Ovary (tissue), 9 donors: Measurements from ENCODE around the gene TMEM167A. TPM values are rescaled to one million over a fixed set of nuclear protein-coding genes. Genes with fewer than 3 reads are reported as not detected.

Source experiments
- DNase-seq, 5 donors: peaks; one replicate each; pipeline ENCODE4 v3.0.0-alpha.2; 2019 to 2020
- H3K27ac ChIP-seq, 2 donors: fragments of 200-600 bp; one replicate each; pipeline versions ENCODE4 v1.5.1 to v1.8.0; 2019 to 2022
- H3K27me3 ChIP-seq: fragments of 200-600 bp; one replicate; pipeline ENCODE4 v1.8.0; 2022
- H3K36me3 ChIP-seq: fragments of 200-600 bp; sonication (generic); one replicate; pipeline ENCODE4 v1.5.1; 2019
- H3K4me1 ChIP-seq: one replicate; pipeline ENCODE4 v1.8.1; 2013; ENCODE audit warnings: mild to moderate bottlenecking, moderate library complexity; ENCODE audit not compliant: insufficient read depth
- H3K4me3 ChIP-seq: fragments of 200-600 bp; sonication (generic); one replicate; pipeline ENCODE4 v1.5.1; 2017
- H3K9me3 ChIP-seq, 2 donors: fragments of 200-600 bp in 1 of 2; sonication (generic) in 1 of 2; one replicate each; pipeline versions ENCODE4 v1.5.1 to v1.8.1; 2013 to 2019; ENCODE audit warnings: mild to moderate bottlenecking in 1 of 2, moderate library complexity in 1 of 2
- EP300 ChIP-seq: sonication (generic); formaldehyde crosslinking; IDR thresholded peaks from one replicate; pipeline ENCODE4 v1.6.1; 2017; ENCODE audit warnings: antibody characterized with exemption
- POLR2A ChIP-seq: fragments of 450-650 bp; IDR thresholded peaks from one replicate; pipeline ENCODE4 v1.6.1; 2017; ENCODE audit warnings: antibody characterized with exemption, mild to moderate bottlenecking, moderate library complexity
- WGBS, 3 donors: extraction: QIAGEN DNeasy Blood & Tissue Kit in 1 of 3; methylation state at CpG; one replicate each; pipeline versions ENCODE4 v1.1.5 to v1.1.7; 2013 to 2017; 5-methylcytosine and 5-hydroxymethylcytosine counted together
- intact Hi-C, 4 donors: fragments of 100-400 bp; cut with DNase I; formaldehyde crosslinking; loops; one replicate each; pipeline versions ENCODE4 v1.11.0 to v1.15.1; 2022 to 2023
- polyA plus RNA-seq, 2 donors: library from polyadenylated mRNA; stranded (reverse); fragments of 200-250 nt in 1 of 2; fragments of 350-450 nt in 1 of 2; fragmentation: Illumina TruSeq in 1 of 2; extraction: RNeasy Lipid Tissue Mini Kit (QIAGEN cat#74804) in 1 of 2; gene quantifications; one replicate each; pipeline ENCODE4 v1.2.3, GENCODE V29; 2013 to 2014
- total RNA-seq, 7 donors: library from RNA; depleted of rRNA in 2 of 7; stranded (reverse); fragments of >200 nt in 2 of 7; fragmentation: NEBNext Ultra II Directional in 3 of 7; extraction: Animal tissue kit (Norgen Biotek cat#: 25700) in 3 of 7; gene quantifications; one replicate each; pipeline versions ENCODE4 v1.1.0 to v1.2.4, GENCODE V29; 2016 to 2023
- TF ChIP-seq, protein P1 (sequence below), 3 donors: fragments of 450-650 bp in 2 of 3; fragments of 200-600 bp in 1 of 3; IDR thresholded peaks; one replicate each; pipeline versions ENCODE4 v1.5.1 to v1.8.0; 2016 to 2022; ENCODE audit warnings: antibody characterized with exemption in 3 of 3, mild to moderate bottlenecking in 1 of 3
- donor health status: DM: no; HTN: no; CAD: no; lungs with moderate emphysema.
- donor health status: DM: no; HTN: no; CAD: no.
- donor health status: Bipolar disorder and iron deficiency.
- donor health status: DM: yes; HTN: yes; CAD: no.
- donor health status: DM: no; HTN: no; CAD: no.
- donor health status: DM: yes; HTN: yes; CAD: no.

The TMEM167A gene
- total and polyA plus RNA-seq, 9 donors, result 17.8 to 49.2 (median 30.5) TPM

DNA sequence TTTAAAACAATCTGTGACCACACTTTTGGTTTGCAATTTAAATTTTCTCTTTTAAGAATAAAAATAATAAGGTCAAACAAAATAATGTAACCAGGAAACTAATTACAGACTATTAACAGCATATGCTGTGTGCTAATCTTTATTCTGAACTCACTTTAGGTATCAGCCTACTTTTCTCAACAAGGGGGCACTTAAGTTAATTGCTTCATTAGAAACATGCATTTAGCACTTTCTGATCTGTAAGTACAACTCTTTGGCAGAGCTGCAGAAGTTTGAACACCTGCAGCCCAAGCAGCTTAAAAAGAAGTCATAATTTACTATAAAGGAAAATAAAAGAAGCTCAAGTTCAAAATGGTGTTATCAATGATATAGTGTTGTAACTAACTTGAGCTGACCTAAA is 21.8 kb upstream of the TMEM167A start:
- TF ChIP-seq, protein P1, sequence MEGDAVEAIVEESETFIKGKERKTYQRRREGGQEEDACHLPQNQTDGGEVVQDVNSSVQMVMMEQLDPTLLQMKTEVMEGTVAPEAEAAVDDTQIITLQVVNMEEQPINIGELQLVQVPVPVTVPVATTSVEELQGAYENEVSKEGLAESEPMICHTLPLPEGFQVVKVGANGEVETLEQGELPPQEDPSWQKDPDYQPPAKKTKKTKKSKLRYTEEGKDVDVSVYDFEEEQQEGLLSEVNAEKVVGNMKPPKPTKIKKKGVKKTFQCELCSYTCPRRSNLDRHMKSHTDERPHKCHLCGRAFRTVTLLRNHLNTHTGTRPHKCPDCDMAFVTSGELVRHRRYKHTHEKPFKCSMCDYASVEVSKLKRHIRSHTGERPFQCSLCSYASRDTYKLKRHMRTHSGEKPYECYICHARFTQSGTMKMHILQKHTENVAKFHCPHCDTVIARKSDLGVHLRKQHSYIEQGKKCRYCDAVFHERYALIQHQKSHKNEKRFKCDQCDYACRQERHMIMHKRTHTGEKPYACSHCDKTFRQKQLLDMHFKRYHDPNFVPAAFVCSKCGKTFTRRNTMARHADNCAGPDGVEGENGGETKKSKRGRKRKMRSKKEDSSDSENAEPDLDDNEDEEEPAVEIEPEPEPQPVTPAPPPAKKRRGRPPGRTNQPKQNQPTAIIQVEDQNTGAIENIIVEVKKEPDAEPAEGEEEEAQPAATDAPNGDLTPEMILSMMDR (IDR thresholded peaks at IDR 0.05), result no peak
- TF ChIP-seq POLR2A (no peak), EP300 (no peak)
- DNase-seq, result no peak
- Histone ChIP-seq H3K4me1 (no peaks in the 10 kb centered on the region), H3K27ac (no peak overlapping the region), H3K27me3 (no peaks in the 10 kb centered on the region), H3K4me3 (no peak overlapping the region), H3K9me3 (no peaks in the 10 kb centered on the region), H3K36me3 (no peaks in the 10 kb centered on the region)
- intact Hi-C loops, result no loop called here

DNA sequence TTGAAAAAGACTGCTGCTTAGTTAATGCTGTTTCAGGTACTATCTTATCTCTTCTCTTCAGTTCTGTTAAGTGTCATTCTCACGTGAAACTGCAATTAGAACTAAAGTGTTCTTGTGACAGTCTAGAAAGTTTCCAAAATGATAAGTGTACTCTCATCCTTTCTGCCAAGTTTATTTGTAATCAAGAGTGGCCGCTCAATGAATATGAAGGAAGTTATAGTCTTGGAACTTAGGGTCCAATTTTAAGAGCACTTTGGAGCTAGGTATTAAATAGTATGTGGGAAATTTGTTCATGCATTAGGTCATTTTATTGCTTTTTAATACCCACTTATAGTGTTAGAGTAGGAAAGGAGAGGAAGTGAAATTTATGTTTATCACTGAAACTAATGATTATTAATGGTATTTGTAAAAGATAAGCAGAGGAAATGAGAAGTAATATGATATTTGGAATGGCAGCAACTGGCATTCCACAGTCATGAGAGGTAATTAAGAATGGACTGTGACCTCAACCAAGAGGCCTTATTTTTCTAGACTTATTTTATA is 20.6 kb upstream of the TMEM167A start:
- Histone ChIP-seq H3K9me3 (no peaks in the 10 kb centered on the region), H3K27ac (no peak overlapping the region), H3K4me3 (no peak overlapping the region), H3K36me3 (no peaks in the 10 kb centered on the region), H3K27me3 (no peaks in the 10 kb centered on the region), H3K4me1 (no peaks in the 10 kb centered on the region)
- no peak for TF ChIP-seq EP300
- TF ChIP-seq, protein P1 (IDR thresholded peaks at IDR 0.05), result no peak
- no peak for TF ChIP-seq POLR2A
- WGBS, 3 donors, result 81 to 93% (median 86%) methylated on average over 2 of the region's 2 CpGs
- DNase-seq, result no peak
- intact Hi-C loops, result no loop called here

DNA sequence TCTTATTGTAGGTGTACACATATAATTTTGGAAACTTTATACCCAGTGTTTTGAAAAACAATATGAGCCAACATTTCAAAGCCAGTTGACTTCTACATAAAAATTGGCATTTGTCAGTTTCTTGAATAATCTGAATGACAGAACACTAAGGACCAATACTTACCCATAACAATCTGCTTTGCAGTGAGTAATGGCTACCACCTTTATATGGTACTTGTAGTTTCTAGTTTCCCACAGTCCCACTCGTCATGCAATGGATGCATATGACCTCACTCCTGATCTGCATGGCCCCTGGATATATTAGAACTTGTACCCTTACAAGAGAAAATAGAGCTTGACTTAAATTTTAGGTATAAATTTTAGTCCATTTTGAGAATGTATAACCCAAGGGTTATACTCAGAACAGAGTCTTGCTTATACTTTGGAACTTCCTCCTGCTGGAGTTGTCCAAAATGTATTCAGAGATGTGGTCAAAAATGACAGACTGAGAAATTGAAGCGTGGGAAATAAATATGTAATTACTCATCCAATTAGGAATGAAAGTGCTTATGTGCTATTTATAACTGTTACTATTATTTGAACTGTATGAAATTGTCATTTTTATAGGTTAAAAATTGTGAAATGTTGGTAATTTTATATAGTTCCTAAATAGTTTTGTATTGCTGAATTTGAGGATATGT is 19.6 kb upstream of the TMEM167A start:
- Histone ChIP-seq H3K36me3 (no peaks in the 10 kb centered on the region), H3K4me1 (no peaks in the 10 kb centered on the region), H3K27me3 (no peaks in the 10 kb centered on the region), H3K9me3 (no peaks in the 10 kb centered on the region), H3K4me3 (no peak overlapping the region), H3K27ac (no peak overlapping the region)
- intact Hi-C loops, result no loop called here
- TF ChIP-seq POLR2A (no peak), EP300 (no peak)
- TF ChIP-seq, protein P1 (IDR thresholded peaks at IDR 0.05), result no peak
- no peak for DNase-seq
- 91 to 95% (median 93%) methylated on average over 2 of the region's 2 CpGs for WGBS, 3 donors

DNA sequence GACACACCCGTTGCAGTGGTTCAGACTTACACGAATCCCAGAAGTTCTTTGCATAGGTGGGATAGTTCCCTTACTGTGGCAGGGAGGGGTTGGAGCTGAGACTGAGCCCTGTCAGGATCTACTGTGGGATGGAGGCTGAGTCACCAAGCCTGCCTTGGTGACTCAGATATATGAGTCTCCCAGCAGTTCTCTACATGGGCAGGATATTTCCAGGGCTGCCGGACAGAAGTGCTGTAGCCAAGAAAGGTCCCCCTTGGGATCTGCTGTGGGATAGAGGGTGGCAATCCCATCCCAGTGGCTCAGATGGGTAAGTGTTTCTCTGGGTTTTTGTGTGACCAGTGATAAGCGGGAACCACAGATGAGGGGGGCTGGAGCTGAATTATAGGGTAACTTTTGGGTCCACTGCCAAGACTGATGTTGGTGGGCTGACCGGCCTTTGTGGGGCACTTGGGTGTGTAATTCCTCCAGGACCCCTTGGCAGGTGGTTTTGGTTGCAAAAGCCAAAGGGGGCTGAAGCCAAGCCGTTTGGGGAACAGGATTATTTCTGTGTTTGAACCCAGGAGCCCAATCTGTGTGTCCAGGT is 18.9 kb upstream of the TMEM167A start:
- Histone ChIP-seq H3K4me1 (no peaks in the 10 kb centered on the region), H3K4me3 (no peak overlapping the region), H3K27ac (no peak overlapping the region), H3K36me3 (no peaks in the 10 kb centered on the region), H3K9me3 (no peaks in the 10 kb centered on the region), H3K27me3 (no peaks in the 10 kb centered on the region)
- WGBS, 3 donors, result 64 to 88% (median 79%) methylated on average over 6 of the region's 6 CpGs
- intact Hi-C loops, result no loop called here
- no peak for DNase-seq
- TF ChIP-seq POLR2A, result no peak
- TF ChIP-seq, protein P1 (IDR thresholded peaks at IDR 0.05), result no peak
- TF ChIP-seq EP300, result no peak
